Activated naive CD4-positive, alpha-beta T cell treated with anti-CD3 and anti-CD28 coated beads, Interleukin-2, amount 50 U/mL, for 16 hours (primary cell): ENCODE results near the gene ACE.

Experiments used
- DNase-seq: peaks from one replicate; pipeline ENCODE4 v3.0.0-alpha.2; 2020

Gene ACE

DNA sequence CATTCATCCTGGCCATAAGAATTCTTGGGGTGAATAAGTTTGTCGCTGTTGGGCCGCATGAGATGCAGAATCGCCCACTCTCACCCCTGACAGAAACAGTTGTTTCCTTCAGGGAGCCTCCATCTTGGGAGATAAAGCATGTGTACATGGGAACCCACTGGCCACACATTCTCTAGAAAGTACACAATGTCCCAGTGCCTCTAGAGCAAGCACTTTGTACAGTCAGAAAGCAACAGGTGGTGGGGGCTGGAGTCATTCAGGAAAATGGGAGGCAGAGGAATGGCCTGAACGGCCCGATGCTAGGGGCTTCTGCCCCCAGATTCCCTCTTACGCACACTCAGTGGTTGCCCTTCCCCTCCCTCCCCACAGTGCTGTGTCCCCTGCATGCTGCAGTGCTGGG is 16.1 kb downstream of the ACE start:
- DNase-seq: no peak

DNA sequence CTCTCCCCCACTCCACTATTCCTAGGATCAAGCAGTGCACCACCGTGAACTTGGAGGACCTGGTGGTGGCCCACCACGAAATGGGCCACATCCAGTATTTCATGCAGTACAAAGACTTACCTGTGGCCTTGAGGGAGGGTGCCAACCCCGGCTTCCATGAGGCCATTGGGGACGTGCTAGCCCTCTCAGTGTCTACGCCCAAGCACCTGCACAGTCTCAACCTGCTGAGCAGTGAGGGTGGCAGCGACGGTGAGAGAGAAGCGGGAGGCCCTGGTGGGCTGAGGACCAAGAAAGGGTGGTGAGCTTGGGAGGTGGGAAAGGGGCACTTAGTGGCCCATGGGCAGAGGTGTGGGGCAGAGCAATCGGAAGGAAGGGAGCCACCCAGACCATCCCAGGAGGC is 16.6 kb downstream of the ACE start:
- no peak for DNase-seq

DNA sequence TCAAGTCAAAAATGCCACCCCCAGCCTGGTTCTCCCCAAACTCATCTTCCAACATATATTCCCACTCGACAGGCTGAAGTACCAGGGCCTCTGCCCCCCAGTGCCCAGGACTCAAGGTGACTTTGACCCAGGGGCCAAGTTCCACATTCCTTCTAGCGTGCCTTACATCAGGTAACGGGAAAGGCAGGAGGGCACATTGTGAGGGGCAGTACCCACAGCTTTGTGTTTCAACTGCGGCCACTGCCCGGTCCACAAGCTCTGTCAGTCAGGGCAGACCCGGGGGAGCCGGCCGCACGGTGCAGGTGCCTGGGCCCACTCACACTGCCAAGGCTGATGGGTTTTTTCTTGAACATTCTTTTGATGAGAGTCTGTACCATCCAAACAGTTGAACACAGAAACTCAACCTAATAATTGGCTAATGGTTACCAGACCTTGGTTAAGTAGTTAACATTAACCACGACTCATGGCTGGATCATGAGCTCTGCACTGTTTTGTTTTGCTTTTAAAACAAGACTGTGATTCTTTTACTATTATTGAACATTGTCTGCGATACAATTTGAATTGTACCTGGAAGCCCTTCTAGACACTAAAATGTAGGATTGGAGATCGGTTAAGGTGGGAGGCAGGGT is 17.6 kb downstream of the ACE start:
- no peak for DNase-seq

DNA sequence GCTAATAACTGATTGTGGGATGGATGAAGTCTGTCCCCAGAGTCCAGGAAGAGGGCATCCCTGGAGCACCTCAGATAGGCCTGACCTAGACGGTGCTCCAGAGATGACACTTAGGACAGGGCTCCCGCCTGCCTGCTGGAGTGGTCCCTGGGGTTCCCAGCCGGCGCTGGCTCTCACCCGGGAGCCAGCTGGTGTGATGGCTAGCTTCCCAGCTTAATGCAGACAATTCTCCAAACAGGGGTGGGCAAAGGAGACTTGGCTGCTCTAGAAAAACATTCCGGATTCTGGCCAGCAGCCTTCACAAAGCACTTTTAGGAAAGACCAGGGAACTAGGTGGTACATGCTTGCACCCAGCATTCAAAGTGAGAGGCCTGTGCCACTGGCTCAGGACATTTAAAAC is 18.6 kb downstream of the ACE start:
- DNase-seq: no peak

DNA sequence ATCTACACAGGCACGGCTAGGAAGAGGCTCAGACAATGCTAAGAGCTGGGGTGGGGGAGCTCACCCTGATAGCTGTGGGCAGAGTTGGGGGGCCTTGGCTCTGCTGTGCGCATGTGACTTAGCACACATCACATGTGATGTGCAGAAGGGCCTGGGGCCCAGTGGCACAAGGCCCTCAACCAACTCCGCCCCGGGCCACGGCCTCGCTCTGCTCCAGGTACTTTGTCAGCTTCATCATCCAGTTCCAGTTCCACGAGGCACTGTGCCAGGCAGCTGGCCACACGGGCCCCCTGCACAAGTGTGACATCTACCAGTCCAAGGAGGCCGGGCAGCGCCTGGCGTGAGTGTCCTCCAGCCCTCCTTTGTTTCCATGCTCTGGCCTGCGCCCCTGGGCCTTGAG is 19.3 kb downstream of the ACE start:
- no peak for DNase-seq

DNA sequence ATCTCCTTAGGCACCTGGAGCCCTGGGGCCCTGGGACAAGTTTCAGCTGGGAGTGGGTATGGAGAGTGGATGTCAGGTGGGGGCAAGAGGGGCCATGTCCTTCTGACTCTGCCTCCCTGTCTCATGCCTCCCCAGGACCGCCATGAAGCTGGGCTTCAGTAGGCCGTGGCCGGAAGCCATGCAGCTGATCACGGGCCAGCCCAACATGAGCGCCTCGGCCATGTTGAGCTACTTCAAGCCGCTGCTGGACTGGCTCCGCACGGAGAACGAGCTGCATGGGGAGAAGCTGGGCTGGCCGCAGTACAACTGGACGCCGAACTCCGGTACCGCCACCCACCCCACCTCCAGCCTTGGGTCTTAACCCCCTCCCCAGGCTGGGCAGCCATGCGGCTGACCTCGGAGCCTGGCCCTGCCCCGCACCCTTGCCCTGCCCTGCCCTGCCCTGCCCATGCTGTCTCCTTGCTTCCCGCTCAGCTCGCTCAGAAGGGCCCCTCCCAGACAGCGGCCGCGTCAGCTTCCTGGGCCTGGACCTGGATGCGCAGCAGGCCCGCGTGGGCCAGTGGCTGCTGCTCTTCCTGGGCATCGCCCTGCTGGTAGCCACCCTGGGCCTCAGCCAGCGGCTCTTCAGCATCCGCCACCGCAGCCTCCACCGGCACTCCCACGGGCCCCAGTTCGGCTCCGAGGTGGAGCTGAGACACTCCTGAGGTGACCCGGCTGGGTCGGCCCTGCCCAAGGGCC is 20.0 kb downstream of the ACE start:
- DNase-seq: no peak

DNA sequence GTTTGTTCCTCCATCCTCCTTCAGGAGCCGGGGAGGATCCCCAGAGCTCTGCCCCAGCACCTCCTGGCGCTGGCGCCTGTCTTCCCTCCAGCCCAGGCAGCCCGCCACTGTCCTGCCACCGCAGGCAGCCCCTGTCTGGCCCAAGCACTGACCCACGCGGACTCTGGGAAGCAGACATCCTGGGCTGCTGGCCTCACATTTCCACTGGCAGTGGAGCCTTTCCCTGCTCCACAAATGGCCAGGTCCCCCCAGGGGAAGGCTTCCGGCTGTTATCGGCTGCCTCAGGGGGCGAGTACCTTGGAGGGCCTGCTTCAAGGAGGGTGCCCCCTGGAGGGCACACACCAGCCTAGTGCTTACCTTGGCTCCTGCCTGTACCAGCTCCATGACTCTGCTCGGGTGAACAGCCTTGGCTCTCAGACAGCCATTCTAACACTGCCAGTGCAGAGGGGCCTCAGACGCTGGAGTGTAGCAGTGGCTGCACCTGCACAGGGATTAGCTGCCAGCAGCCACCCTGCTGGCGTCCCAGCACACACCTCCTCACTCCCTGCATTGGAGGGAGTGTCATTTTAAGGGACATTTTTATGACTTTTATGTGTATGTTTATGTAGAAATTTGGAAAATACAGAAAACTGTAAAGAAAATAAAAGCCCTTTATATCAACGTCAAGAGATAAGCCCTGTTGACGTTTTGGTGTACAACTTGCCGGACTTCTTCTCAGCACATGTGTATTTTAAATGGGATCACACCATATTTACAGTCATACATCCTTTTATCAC is 21.0 kb downstream of the ACE start:
- DNase-seq: no peak

DNA sequence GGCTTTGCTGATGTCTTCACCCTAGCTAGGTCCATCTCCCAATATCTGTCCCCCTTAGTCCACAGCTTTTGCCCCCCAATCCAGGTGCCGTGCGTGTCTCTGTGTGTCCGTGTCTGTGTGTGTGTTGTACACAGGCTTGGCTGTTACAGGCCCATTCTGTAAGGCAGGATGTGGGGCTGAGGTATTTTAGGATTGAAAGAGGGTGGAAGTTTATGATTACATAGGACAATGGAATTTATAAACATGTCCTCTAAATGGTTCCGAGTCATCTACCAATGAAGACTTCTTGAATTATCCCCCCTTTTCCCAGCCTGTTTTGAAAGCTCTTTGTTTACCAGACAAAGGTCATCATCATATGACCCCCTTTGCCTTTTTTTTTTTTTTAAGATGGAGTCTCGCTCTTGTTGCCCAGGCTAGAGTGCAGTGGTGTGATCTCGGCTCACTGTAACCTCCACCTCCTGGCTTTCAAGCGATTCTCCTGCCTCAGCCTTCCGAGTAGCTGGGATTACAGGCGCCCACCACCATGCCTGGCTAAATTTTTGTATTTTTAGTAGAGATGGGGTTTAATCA is 21.9 kb downstream of the ACE start:
- DNase-seq: no peak

DNA sequence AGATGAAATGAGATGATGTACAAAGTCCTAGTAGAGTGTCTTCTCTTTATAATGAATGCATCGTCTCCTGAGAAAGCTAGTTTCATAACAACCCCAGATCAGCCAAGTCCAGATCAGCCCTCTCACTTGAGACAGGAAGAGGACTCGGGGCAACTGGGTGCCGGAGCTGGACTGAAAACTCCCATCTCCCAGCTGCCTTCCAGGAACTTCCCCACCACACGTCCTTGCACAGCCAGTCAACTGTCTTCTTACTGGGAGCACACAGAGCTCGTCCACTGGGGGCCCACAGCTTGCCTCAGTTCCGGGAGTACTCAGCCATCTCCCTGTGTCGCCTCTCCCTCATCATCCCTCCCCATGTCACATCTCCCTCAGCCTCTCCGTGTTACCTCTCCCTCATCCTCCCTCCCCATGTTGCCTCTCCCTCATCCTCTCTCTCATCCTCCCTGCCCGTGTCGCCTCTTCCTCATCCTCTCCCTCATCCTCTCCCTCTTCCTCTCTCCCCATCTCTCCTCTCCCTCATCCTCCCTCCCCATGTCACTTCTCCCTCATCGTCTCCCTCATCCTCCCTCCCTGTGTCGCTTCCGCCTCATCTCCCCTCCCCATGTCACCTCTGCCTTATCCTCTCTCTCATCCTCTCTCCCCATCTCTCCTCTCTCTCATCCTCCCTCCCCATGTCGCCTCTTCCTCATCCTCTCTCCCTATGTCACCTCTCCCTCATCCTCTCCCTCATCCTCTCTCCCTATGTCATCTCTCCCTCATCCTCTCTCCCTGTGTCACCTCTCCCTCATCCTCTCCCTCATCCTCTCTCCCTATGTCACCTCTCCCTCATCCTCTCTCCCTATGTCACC is 23.9 kb downstream of the ACE start:
- no peak for DNase-seq

DNA sequence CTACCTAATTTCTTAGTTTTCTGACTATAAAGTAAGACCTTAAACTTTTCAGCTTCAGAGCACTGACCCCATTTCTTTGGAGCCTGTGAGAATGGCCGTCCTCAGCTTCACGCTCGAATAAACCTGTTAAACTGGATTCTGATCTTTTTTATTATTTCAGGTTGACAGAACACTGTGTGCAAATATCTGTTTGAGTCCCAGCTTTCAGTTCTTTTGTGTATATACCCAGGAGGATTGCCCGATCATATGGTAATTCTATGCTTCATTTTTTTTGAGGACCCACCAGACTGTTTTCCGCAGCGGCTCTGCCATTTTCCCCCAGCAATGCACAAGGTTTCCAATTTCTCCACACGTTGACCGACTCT is 26.5 kb downstream of the ACE start:
- no peak for DNase-seq

DNA sequence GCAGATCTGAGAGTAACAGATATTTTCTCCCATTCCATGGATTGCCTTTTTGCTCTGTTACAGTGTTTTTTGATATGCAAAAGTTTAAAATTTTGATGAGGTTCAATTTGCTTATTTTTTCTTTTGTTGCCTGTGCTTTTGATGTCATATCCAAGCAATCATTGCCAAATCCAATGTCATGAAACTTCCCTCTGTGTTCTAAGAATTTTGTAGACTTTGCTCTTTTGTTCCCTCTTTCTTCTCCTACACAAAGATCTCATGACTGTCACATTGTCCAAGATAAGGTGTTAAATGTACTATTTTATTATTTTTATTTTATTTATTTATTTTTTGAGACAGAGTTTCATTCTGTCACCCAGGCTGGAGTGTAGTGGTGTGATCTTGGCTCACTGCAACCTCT is 27.4 kb downstream of the ACE start:
- no peak for DNase-seq

DNA sequence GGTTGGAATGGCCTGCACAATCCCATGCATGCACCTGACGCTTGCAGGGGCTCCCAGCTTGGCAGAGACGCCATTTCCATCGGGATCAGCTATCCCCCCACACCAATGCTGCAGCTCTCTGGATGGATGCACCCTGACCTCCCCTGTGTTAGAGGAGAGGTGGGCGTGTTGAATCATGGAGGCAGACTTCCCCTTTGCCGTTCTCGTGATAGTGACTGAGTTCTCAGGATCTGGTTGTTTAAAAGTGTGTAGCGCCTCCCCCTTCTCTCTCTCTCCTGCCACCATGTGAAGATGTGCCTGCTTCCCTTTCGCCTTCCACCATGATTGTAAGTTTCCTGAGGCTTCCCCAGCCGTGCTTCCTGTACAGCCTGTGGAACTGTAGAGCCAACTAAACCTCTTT is 28.5 kb downstream of the ACE start:
- no peak for DNase-seq

DNA sequence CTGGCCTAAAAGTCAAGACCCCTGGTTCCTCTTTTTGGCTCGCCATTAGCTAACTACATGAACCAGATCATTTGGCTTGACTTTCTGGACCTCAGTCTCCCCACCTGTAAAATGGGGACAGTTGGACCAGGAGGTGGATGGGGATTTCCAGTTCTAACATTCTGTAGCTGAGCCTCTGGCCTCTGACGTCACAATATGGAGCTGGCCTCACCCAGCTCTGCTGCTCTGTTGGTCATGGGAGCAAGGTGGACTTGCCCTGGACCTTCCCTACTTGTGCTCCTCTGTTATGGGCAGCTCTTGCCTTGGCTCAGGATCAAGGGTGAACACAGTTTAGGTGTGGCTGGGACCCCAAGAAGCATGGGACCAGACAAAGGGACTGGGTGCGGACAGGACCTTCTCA is 29.8 kb downstream of the ACE start:
- no peak for DNase-seq

DNA sequence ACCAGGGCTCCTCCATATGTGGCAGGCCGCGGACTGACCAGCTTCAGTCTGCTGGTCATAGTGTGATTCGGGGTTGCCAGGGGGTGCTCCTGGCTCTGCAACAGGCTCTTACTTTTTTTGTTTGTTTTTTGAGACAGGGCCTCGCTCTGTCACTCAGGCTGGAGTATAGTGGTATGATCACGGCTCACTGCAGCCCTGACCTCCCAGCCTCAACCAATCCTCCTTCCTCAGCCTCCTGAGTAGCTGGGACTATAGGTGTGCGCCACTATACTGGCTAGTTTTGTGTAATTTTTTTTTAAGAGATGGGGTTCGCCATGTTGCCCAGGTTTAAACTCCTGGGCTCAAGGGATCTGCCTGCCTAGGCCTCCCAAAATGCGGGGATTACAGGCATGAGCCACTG is 34.5 kb downstream of the ACE start:
- DNase-seq: no peak

DNA sequence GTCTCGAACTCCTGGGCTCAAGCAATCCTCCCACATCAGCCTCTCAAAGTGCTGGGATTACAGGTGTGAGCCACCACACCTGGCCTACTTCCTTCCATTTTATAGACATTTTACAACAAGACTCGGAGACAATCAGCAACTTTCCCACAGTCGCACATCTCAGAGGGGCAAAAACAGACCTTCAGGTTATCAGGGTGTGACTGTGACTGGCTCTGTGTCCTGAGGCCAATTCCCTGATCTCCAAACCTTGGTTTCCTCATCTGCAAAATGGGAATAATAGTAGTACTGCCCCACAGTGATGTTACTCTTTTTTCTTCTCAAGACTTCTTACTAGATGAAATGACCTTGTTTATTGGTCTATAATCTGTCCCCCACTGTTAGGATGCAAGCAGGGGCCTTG is 35.5 kb downstream of the ACE start:
- DNase-seq: no peak

DNA sequence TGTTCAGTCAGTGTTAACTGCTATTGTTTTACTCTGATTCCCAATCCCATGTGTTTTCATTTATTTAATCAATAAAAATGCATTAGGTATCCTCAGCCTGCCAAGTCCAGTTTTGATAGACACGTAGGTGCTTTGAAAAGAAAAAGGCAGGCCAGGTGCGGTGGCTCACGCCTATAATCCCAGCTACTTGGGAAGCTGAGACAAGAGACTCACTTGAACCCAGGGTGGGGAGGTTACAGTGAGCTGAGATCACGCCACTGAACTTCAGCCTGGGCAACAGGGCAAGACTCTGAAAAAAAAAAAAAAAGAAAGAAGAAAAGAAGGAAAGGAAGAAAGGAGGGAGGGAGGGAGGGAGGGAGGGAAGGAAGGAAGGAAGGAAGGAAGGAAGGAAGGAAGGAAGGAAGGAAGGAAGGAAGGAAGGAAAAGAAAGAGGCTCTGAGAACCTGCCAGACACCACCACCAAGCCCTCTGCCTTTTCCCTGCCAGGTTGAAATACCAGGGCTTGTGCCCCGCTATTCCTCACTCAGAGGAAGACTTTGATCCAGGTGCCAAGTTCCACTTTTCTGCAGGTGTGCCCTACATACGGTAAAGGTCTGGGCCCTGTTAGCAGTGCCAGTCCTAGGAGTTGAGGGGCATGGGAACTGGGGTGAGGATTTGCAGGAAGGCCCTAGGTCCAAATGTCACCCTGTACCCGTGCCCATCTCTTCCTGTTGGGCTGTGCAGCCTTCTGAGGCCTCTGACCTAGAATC is 36.2 kb downstream of the ACE start:
- DNase-seq: no peak

DNA sequence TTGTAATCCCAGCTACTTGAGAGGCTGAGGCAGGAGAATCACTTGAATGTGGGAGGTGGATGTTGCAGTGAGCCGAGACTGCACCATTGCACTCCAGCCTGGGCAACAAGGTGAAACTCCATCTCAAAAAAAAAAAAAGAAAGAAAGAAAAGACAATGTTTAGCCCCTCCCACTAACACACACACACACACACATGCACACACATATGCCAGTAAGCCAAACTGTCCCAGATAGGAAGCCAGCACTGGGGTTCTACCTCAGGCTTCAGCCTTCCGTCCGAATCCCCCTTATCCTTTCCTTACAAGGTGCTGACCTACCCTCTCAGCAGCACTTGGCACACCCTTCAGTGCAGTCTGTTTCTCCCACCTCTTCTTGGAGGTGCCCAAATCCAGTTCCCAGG is 37.6 kb downstream of the ACE start:
- no peak for DNase-seq

DNA sequence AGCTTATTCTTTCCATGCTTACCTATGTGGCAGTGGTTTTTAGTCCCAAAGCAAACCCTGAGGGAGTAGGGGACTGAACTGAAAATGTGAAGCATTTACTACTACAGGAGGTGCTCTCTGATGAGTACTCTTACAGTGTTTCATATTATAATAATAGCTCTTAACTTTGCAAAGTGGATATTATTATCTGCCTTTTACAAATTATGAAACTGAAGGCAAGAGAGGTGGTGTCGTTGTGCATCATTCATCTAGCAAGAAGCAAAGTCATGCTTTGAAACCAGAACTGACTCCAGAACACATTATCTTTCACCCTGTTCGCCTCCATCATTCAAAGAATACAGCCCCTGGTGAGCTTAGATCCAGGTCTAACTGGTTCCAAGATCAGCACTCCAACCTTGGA is 38.1 kb downstream of the ACE start:
- no peak for DNase-seq

DNA sequence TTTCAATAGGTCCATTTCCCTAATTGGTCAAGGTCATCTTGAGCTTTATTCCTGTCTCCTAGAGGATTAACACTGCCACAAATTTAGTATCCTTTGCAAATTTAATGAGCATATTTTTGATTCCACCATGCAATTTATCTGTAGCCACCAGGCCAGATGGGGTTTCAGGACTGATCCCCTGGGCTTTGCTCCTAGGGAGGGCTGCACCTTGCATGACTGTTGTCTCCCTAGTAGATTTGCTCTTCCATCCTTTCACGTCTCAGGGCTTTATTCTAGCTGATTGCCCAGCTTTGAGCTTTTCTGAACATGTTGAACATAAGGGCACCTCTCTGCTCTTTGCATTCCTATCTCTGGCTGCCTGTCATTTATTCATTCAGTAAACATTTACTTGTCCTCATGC is 38.6 kb downstream of the ACE start:
- DNase-seq: no peak

DNA sequence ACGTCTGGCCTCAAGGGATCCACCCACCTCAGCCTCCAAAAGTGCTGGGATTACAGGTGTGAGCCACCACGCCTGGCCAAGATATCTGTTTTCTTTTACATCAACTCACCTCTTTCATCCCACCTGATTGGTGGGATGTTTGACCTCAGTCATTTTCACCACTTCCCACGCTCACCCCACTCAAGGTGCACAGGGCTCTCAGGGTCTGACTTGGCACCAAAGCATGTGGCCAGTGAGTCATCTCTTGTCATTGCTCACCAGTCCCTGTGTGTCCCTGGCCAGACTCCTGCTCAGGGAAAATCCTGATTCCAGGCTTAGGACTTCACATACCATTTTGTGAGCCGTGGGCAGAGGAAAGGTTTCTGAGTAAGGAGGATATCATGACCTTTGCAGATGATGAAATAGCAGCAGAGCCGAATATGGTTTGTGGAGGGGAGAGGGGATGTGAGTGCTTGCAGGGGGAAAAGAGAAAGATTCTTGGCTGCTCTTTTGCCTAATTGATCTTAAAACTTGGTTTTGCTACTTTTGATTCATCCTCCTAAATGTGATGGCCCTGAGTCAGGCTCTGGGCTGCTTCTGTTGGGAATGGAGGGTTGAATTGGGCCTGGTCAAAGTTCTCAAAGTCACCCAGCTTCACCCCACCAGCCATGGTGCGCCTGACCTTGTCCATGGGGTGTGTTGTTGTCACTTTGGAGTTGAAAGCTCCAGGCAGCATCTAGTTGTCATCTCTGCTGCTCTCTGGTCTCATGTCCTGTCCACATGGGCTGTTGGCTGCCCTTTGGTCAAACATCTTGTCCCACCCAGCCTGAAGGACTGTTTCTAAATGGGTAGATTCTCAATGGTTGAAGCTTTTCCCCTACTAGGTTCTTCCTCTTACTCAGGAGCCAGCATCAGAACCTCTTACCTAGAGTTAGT is 40.3 kb downstream of the ACE start:
- DNase-seq: no peak
